Osteoblast (primary cell): Measurements from ENCODE around the gene TBC1D5. TPM values are rescaled to one million over a fixed set of nuclear protein-coding genes. Genes with fewer than 3 reads are reported as not detected.

ENCODE experiments used
- DNase-seq: peaks from one replicate; pipeline ENCODE4 v3.0.0; 2011; ENCODE audit warnings: low spot score, mixed read lengths; ENCODE audit not compliant: insufficient read length; ENCODE audit errors: missing footprints
- H2AFZ ChIP-seq: 2 replicates; pipeline ENCODE4 v1.6.0; 2011; ENCODE audit warnings: mild to moderate bottlenecking, low read length
- H3K27ac ChIP-seq: 2 replicates; pipeline ENCODE4 v1.5.1; 2011; ENCODE audit warnings: mild to moderate bottlenecking, low read depth, low read length, moderate library complexity
- H3K27me3 ChIP-seq: 2 replicates; pipeline ENCODE4 v1.6.0; 2012; ENCODE audit warnings: mild to moderate bottlenecking, control low read depth, inconsistent platforms, low read length, moderate library complexity; ENCODE audit not compliant: insufficient read depth
- H3K36me3 ChIP-seq: 2 replicates; pipeline ENCODE4 v1.5.1; 2011; ENCODE audit warnings: mild to moderate bottlenecking, low read length, control low read depth, moderate library complexity; ENCODE audit not compliant: insufficient read depth
- H3K4me1 ChIP-seq: 2 replicates; pipeline ENCODE4 v1.5.1; 2011; ENCODE audit warnings: mild to moderate bottlenecking, low read length, control low read depth, moderate library complexity; ENCODE audit not compliant: insufficient read depth
- H3K4me2 ChIP-seq: 2 replicates; pipeline ENCODE4 v1.6.0; 2011; ENCODE audit warnings: mild to moderate bottlenecking, low read length; ENCODE audit not compliant: insufficient read depth
- H3K4me3 ChIP-seq: fragments of 200-600 bp; sonication (generic); 3 replicates; pipeline ENCODE4 v1.5.1; 2012; ENCODE audit warnings: mild to moderate bottlenecking, low read length, inconsistent platforms; ENCODE audit not compliant: insufficient read depth
- H3K79me2 ChIP-seq: 2 replicates; pipeline ENCODE4 v1.6.0; 2012; ENCODE audit warnings: mild to moderate bottlenecking, low read length, control low read depth, inconsistent platforms; ENCODE audit not compliant: insufficient read depth
- H3K9me3 ChIP-seq: 2 replicates; pipeline ENCODE4 v1.5.1; 2011; ENCODE audit warnings: low read depth, low read length, control low read depth
- H4K20me1 ChIP-seq: 2 replicates; pipeline ENCODE4 v1.6.0; 2012; ENCODE audit warnings: mild to moderate bottlenecking, low read length, control low read depth; ENCODE audit not compliant: insufficient read depth
- total RNA-seq: library from RNA; depleted of rRNA; stranded (reverse); fragments of >200 nt; gene quantifications from 2 replicates; pipeline ENCODE4 v1.2.3, GENCODE V29; 2012
- TF ChIP-seq, protein P1 (sequence below): IDR thresholded peaks from 2 replicates; pipeline ENCODE4 v1.5.1; 2011; ENCODE audit warnings: mild to moderate bottlenecking, low read depth, low read length, moderate library complexity; ENCODE audit errors: extremely low read depth

The TBC1D5 gene
- total RNA-seq, 1 donor = 117 TPM

DNA sequence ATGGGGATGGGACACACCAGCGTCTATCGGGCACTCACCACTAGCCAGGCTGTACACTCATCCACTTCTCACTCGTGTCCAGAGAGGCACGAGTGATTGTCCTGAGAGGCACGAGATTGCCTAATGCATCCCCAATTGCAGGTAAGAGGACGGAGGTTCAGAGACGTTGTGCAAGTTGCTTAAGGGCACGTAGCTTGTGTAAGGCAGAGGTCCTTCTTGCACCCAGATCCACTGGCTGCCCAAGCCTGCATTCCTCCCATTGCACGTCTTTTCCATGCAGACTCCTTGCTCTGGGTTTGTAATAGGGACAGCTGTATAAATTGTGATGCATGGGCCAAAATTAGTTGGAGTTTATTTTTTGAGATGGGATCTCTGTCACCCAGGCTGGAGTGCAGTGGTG is 593.4 kb downstream of the TBC1D5 start:
- H3K27ac ChIP-seq = no peak overlapping the region
- no peaks in the 10 kb centered on the region for H3K4me1 ChIP-seq
- no peaks in the 10 kb centered on the region for H4K20me1 ChIP-seq
- no peak overlapping the region for H3K4me2 ChIP-seq
- no peak overlapping the region for H2AFZ ChIP-seq
- DNase-seq = no peak
- H3K9me3 ChIP-seq = no peaks in the 10 kb centered on the region
- H3K27me3 ChIP-seq = no peaks in the 10 kb centered on the region
- H3K36me3 ChIP-seq = peaks cover 6% of the 10 kb centered on the region
- no peak overlapping the region for H3K4me3 ChIP-seq
- TF ChIP-seq, protein P1, sequence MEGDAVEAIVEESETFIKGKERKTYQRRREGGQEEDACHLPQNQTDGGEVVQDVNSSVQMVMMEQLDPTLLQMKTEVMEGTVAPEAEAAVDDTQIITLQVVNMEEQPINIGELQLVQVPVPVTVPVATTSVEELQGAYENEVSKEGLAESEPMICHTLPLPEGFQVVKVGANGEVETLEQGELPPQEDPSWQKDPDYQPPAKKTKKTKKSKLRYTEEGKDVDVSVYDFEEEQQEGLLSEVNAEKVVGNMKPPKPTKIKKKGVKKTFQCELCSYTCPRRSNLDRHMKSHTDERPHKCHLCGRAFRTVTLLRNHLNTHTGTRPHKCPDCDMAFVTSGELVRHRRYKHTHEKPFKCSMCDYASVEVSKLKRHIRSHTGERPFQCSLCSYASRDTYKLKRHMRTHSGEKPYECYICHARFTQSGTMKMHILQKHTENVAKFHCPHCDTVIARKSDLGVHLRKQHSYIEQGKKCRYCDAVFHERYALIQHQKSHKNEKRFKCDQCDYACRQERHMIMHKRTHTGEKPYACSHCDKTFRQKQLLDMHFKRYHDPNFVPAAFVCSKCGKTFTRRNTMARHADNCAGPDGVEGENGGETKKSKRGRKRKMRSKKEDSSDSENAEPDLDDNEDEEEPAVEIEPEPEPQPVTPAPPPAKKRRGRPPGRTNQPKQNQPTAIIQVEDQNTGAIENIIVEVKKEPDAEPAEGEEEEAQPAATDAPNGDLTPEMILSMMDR = no peak
- no peaks in the 10 kb centered on the region for H3K79me2 ChIP-seq

DNA sequence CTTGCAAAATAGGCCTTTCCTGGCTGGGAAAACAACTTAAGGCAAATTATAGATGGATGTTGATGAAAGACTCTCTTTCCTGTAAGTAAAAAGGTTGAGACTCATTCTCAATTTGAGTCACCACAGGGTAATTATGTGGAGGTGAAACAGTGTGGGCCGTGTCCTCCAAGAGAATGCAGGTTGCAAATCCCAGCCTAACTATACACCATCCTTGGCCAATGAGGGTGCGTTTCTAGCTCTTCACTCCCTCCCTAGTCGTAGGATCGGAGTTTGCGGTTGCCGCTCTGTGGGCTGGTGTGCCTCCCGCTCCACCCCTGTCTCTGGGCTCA is 597.8 kb downstream of the TBC1D5 start:
- H4K20me1 ChIP-seq = no peaks in the 10 kb centered on the region
- H3K27ac ChIP-seq = no peak overlapping the region
- no peak overlapping the region for H3K4me3 ChIP-seq
- no peak overlapping the region for H3K4me2 ChIP-seq
- peaks cover 3% of the 10 kb centered on the region for H3K4me1 ChIP-seq
- TF ChIP-seq, protein P1 = no peak
- DNase-seq = no peak
- H2AFZ ChIP-seq = no peak overlapping the region
- H3K9me3 ChIP-seq = no peaks in the 10 kb centered on the region
- H3K36me3 ChIP-seq = no peaks in the 10 kb centered on the region
- no peaks in the 10 kb centered on the region for H3K79me2 ChIP-seq
- H3K27me3 ChIP-seq = no peaks in the 10 kb centered on the region

DNA sequence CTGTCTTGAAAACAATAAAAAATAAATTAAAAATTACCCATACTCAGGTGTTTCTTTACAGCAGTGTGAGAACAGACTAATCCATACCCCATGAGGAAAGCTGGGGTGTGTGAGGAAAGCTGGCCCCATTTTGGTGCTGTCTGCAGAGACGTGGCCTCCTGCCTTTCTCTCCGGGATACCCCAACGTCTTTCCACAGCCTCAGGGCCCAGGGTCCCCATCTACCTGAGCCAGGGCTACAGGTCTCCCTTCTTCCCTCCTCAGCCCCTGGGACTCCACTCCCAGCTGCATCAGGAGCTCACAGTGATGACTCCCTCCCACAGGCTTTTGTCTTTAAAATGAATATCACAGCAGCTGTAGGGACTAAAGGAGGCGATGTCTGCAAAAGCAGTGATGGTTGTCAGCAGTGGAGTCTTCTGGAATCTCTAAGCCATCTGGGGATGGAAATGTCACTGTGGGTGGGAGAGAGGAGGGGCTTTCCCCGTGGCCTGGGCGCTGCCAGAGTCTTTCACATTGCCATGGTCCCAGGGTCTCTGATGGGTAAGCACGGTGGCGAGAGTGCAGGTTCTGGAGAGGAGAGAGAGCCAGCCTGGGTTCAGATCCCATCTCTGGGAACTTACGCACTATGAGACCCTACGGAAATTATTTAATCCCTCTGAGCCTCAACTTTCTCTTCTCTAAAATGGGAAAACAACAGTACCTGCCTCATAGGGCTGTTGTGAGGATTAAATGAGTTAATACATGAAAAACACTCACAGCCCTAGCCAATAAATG is 598.4 kb downstream of the TBC1D5 start:
- H3K27ac ChIP-seq = no peak overlapping the region
- TF ChIP-seq, protein P1 = no peak
- no peak for DNase-seq
- peaks cover 3% of the 10 kb centered on the region for H3K4me1 ChIP-seq
- no peaks in the 10 kb centered on the region for H4K20me1 ChIP-seq
- no peaks in the 10 kb centered on the region for H3K79me2 ChIP-seq
- H3K27me3 ChIP-seq = peaks cover under 1% of the 10 kb centered on the region
- no peak overlapping the region for H3K4me3 ChIP-seq
- H3K4me2 ChIP-seq = no peak overlapping the region
- no peaks in the 10 kb centered on the region for H3K36me3 ChIP-seq
- H2AFZ ChIP-seq = no peak overlapping the region
- no peaks in the 10 kb centered on the region for H3K9me3 ChIP-seq

DNA sequence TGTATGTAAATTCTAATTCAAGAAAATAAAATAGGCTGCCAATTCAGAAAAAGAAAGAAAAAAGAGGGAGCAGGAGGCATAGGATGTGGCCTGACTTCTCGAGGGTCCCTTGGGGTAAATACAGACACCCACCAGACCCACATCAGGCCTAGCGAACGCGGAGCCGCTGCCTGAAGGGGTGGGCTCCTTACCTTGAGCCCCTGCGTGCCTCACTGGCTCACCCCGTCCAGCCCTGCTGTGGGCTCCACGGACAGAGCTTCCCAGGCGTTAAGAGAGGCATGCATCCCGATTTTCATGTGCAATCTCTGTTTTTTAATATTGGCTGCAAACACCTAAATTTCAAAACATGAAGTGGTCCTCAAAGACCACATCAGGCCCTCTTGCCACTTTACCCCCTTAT is 599.9 kb downstream of the TBC1D5 start:
- no peaks in the 10 kb centered on the region for H3K9me3 ChIP-seq
- H2AFZ ChIP-seq = no peak overlapping the region
- H3K4me1 ChIP-seq = peaks cover 3% of the 10 kb centered on the region
- H3K4me3 ChIP-seq = no peak overlapping the region
- H3K36me3 ChIP-seq = no peaks in the 10 kb centered on the region
- peaks cover 3% of the 10 kb centered on the region for H3K27me3 ChIP-seq
- H3K4me2 ChIP-seq = no peak overlapping the region
- TF ChIP-seq, protein P1 = no peak
- no peak overlapping the region for H3K27ac ChIP-seq
- no peaks in the 10 kb centered on the region for H4K20me1 ChIP-seq
- no peaks in the 10 kb centered on the region for H3K79me2 ChIP-seq
- no peak for DNase-seq
